Measurements from ENCODE around the gene ST8SIA5. TPM values are rescaled to one million over a fixed set of nuclear protein-coding genes. Genes with fewer than 3 reads are reported as not detected.
A peak's percentile ranks its signal among the peaks of the same experiment; 100 is the strongest.

Gene ST8SIA5
- total RNA-seq, 1 experiment from 2014 or later: 0.54 TPM

DNA sequence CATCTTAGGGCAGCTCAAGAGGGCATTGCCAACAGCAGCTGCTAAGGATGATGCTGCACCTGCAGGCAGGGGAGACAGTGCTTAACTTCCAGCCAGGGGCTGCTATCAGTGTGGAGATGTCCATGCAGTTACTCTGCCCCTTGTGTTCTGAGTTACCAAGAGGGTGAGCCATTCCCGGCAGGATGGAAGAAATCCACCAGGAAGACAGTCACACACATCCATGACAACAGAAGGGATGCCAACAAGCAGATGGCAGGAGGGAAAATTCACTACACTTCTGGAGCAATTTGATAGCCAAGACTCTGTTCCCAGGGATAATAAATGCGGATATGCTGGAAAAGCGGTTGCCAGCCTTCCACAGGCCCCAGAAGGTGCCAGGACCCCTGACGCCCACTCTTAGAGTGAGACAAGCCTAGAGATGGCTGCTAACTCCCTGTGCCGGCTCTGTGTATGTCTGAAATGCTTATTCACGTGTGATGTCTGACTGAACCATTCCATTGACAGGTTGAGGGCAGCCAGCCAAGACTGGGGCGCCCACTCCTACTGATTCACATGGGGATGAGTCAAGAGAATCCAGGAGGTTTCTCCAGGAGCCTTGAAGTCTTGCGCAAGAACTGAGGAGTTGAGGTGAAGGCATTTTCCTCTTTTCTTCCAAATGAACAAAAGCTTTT, 124.3 kb downstream of the ST8SIA5 start:
- ChIA-PET RAD21 (ENCODE audit: low non-redundant PET in 1 of 2, low total read pairs in 2 of 2, uncharacterized antibody in 2 of 2, unreplicated experiment in 2 of 2) (no interaction called here), POLR2A (no interaction called here), CTCF (no interaction called here)
- no peaks in the 10 kb centered on the region for H4K20me1 ChIP-seq (ENCODE audit: insufficient read depth)
- no TSS peak for BruUV-seq (replicated peaks)
- H3K9ac ChIP-seq (ENCODE audit: low read length): no peak overlapping the region
- H3K27ac ChIP-seq (ENCODE audit: low read depth, low read length): no peak overlapping the region
- H2AFZ ChIP-seq (ENCODE audit: low read depth, low read length, poor library complexity, severe bottlenecking): no peak overlapping the region
- intact Hi-C loops (cut with micrococcal nuclease): no loop called here
- peak; percentile 62; the same call in 1 of the 2 replicates for ATAC-seq
- H3K9me2 ChIP-seq (ENCODE audit: insufficient read depth): no peaks in the 10 kb centered on the region
- H3K36me3 ChIP-seq (ENCODE audit: control insufficient read depth in 1 of 2, insufficient read depth in 2 of 2, low read length in 2 of 2): no peaks in the 10 kb centered on the region
- H3K79me2 ChIP-seq (ENCODE audit: insufficient read depth, low read length): no peaks in the 10 kb centered on the region
- H3K4me3 ChIP-seq (replicated peaks in 1 of 2; ENCODE audit: low read depth in 1 of 2, low read length in 2 of 2): no peak overlapping the region
- H3K4me1 ChIP-seq (ENCODE audit: control insufficient read depth in 1 of 2, insufficient read depth in 2 of 2, low read length in 2 of 2): peaks cover 0 to 8% of the 10 kb centered on the region in 2 experiments; a peak in 2 of 4 replicates
- H3K9me3 ChIP-seq (ENCODE audit: control insufficient read depth in 1 of 2, insufficient read depth in 1 of 2, low read depth in 1 of 2, low read length in 2 of 2): no peaks in the 10 kb centered on the region
- peak; percentile 53 for DNase-seq (ENCODE audit: low read depth, low spot score)
- peak overlapping the region; percentile 2; the same call in 1 of the 2 replicates for H3K4me2 ChIP-seq (ENCODE audit: low read length)
- TF ChIP-seq TCF7L2 (IDR thresholded peaks at IDR 0.05; ENCODE audit: borderline replicate concordance, extremely low read depth, insufficient read depth, insufficient read length): peak; percentile 10
- TF ChIP-seq SP1 (IDR thresholded peaks at IDR 0.05; ENCODE audit: low read depth): 0 out of 2 replicates have a peak, but pooled peaks have one; percentile 12
- no peak for TF ChIP-seq RAD21 (IDR thresholded peaks at IDR 0.05; ENCODE audit: low read depth)
- TF ChIP-seq POLR2AphosphoS5 (IDR thresholded peaks at IDR 0.05; ENCODE audit: low read depth, low read length): 0 out of 2 replicates have a peak, but pooled peaks have one; percentile 28
- TF ChIP-seq EGR1 (IDR thresholded peaks at IDR 0.05; ENCODE audit: low read depth): peak; percentile 76
- no peak for TF ChIP-seq CBX3 (IDR thresholded peaks at IDR 0.05; ENCODE audit: low read depth)
- TF ChIP-seq FOSL1 (IDR thresholded peaks at IDR 0.05; ENCODE audit: low read depth): peak; percentile 60
- TF ChIP-seq CEBPB (IDR thresholded peaks at IDR 0.05; ENCODE audit: low read depth): peak; percentile 98
- no peak for TF ChIP-seq EZH2phosphoT487 (IDR thresholded peaks at IDR 0.05; ENCODE audit: borderline replicate concordance)
- peak; percentile 55 for TF ChIP-seq JUND (IDR thresholded peaks at IDR 0.05)
- TF ChIP-seq ELF1 (IDR thresholded peaks at IDR 0.05; ENCODE audit: borderline replicate concordance, low read depth): no peak
- TF ChIP-seq, protein P1, sequence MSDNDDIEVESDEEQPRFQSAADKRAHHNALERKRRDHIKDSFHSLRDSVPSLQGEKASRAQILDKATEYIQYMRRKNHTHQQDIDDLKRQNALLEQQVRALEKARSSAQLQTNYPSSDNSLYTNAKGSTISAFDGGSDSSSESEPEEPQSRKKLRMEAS (IDR thresholded peaks at IDR 0.05): peak; percentile 56; the same call in 1 of the 2 replicates
- H3K27me3 ChIP-seq (ENCODE audit: insufficient read depth, low read length): peaks cover 17% of the 10 kb centered on the region; the same call in 1 of the 2 replicates

Data from HCT116 (cell line).